Neural cell (in vitro differentiated cells): Measurements from ENCODE around the gene SYT6. TPM values are rescaled to one million over a fixed set of nuclear protein-coding genes. Genes with fewer than 3 reads are reported as not detected.

Experiments used
- H2AFZ ChIP-seq: fragments of 200-600, 300-800 bp; sonication (generic), shearing (Covaris generic); 2 replicates; pipeline ENCODE4 v1.6.0; 2014; ENCODE audit warnings: low read depth, mild to moderate bottlenecking, antibody characterized with exemption, low read length, moderate library complexity
- H3F3A ChIP-seq: fragments of 200-600 bp; shearing (Covaris generic); 2 replicates; pipeline ENCODE4 v1.6.1; 2016; ENCODE audit warnings: mild to moderate bottlenecking, moderate library complexity, mixed read lengths, antibody characterized with exemption, low read length; ENCODE audit not compliant: insufficient read depth, poor library complexity, severe bottlenecking
- H3K27ac ChIP-seq: fragments of 200-600, 300-800 bp; sonication (generic), shearing (Covaris generic); 2 replicates; pipeline ENCODE4 v1.5.1; 2014; ENCODE audit warnings: mild to moderate bottlenecking, low read length, moderate library complexity
- H3K27me3 ChIP-seq: fragments of 300-800, 200-600 bp; sonication (generic), shearing (Covaris generic); 2 replicates; pipeline ENCODE4 v1.6.0; 2014; ENCODE audit warnings: mild to moderate bottlenecking, low read depth, low read length, moderate library complexity; ENCODE audit not compliant: insufficient read depth
- H3K36me3 ChIP-seq: fragments of 300-800, 200-600 bp; sonication (generic), shearing (Covaris generic); 2 replicates; pipeline ENCODE4 v1.5.1; 2014; ENCODE audit warnings: mild to moderate bottlenecking, antibody characterized with exemption, low read length, moderate library complexity; ENCODE audit not compliant: insufficient read depth
- H3K4me2 ChIP-seq: fragments of 300-800, 200-600 bp; sonication (generic), shearing (Covaris generic); 2 replicates; pipeline ENCODE4 v1.6.0; 2014; ENCODE audit warnings: mild to moderate bottlenecking, low read length
- H3K4me3 ChIP-seq: fragments of 300-800, 200-600 bp; sonication (generic), shearing (Covaris generic); 2 replicates; pipeline ENCODE4 v1.5.1; 2014; ENCODE audit warnings: mild to moderate bottlenecking, low read length, moderate library complexity
- H3K79me2 ChIP-seq: fragments of 200-600 bp; shearing (Covaris generic); replicated peaks from 2 replicates; pipeline ENCODE4 v1.6.0; 2014; ENCODE audit warnings: mild to moderate bottlenecking, low read length, moderate library complexity; ENCODE audit not compliant: insufficient read depth
- H3K9ac ChIP-seq: fragments of 300-800, 200-600 bp; sonication (generic), shearing (Covaris generic); 2 replicates; pipeline ENCODE4 v1.6.1; 2016; ENCODE audit warnings: mild to moderate bottlenecking, low read length, mixed read lengths
- H3K9me2 ChIP-seq: fragments of 200-600 bp; shearing (Covaris generic); 2 replicates; pipeline ENCODE4 v1.6.1; 2016; ENCODE audit warnings: mild to moderate bottlenecking, low read length, mixed read lengths; ENCODE audit not compliant: insufficient read depth
- H3K9me3 ChIP-seq: fragments of 200-600, 300-800 bp; sonication (generic), shearing (Covaris generic); 2 replicates; pipeline ENCODE4 v1.6.1; 2016; ENCODE audit warnings: mild to moderate bottlenecking, mixed run types, low read length, moderate library complexity, mixed read lengths
- H4K20me1 ChIP-seq: fragments of 200-600 bp; shearing (Covaris generic); 2 replicates; pipeline ENCODE4 v1.6.1; 2016; ENCODE audit warnings: mild to moderate bottlenecking, mixed run types; ENCODE audit not compliant: insufficient read depth
- EP300 ChIP-seq: fragments of 450-650 bp; conservative IDR thresholded peaks from 2 replicates; pipeline ENCODE4 v1.6.1; 2014; ENCODE audit warnings: antibody characterized with exemption, mild to moderate bottlenecking, moderate library complexity; ENCODE audit not compliant: poor library complexity, severe bottlenecking
- EZH2 ChIP-seq: fragments of 200-600, 300-800 bp; shearing (Covaris generic), sonication (generic); IDR thresholded peaks from 2 replicates; pipeline ENCODE4 v1.6.1; 2014; ENCODE audit warnings: antibody characterized with exemption, low read length, borderline replicate concordance, mild to moderate bottlenecking; ENCODE audit not compliant: insufficient read depth, poor library complexity, severe bottlenecking
- MXI1 ChIP-seq: fragments of 450-650 bp; conservative IDR thresholded peaks from 2 replicates; pipeline ENCODE4 v1.6.1; 2014; ENCODE audit warnings: antibody characterized with exemption, mild to moderate bottlenecking; ENCODE audit not compliant: poor library complexity, severe bottlenecking
- POLR2AphosphoS5 ChIP-seq: IDR thresholded peaks from 2 replicates; pipeline ENCODE4 v1.6.1; 2012
- RAD21 ChIP-seq: fragments of 450-650 bp; conservative IDR thresholded peaks from 2 replicates; pipeline ENCODE4 v1.6.1; 2014; ENCODE audit warnings: antibody characterized with exemption, mild to moderate bottlenecking, moderate library complexity
- SMC3 ChIP-seq: fragments of 450-650 bp; conservative IDR thresholded peaks from 2 replicates; pipeline ENCODE4 v1.6.1; 2014; ENCODE audit warnings: antibody characterized with exemption, mild to moderate bottlenecking, moderate library complexity; ENCODE audit not compliant: poor library complexity
- TAF1 ChIP-seq: IDR thresholded peaks from 2 replicates; pipeline ENCODE4 v1.6.1; 2012; ENCODE audit warnings: low read depth
- polyA plus RNA-seq: library from polyadenylated mRNA; depleted of rRNA; stranded (reverse); fragments of >200 nt; gene quantifications from 2 replicates; pipeline ENCODE4 v1.2.3, GENCODE V29; 2014
- TF ChIP-seq, protein P1 (sequence below): fragments of 450-650 bp; IDR thresholded peaks from 2 replicates; pipeline ENCODE4 v1.5.1; 2014; ENCODE audit warnings: antibody characterized with exemption, mild to moderate bottlenecking, moderate library complexity; ENCODE audit not compliant: poor library complexity, severe bottlenecking
- TF ChIP-seq, protein P2 (sequence below): IDR thresholded peaks from 2 replicates; pipeline ENCODE4 v1.6.1; 2012; ENCODE audit warnings: borderline replicate concordance

Gene SYT6
- polyA plus RNA-seq, 1 donor from 2014 or later: 8.1 TPM

DNA sequence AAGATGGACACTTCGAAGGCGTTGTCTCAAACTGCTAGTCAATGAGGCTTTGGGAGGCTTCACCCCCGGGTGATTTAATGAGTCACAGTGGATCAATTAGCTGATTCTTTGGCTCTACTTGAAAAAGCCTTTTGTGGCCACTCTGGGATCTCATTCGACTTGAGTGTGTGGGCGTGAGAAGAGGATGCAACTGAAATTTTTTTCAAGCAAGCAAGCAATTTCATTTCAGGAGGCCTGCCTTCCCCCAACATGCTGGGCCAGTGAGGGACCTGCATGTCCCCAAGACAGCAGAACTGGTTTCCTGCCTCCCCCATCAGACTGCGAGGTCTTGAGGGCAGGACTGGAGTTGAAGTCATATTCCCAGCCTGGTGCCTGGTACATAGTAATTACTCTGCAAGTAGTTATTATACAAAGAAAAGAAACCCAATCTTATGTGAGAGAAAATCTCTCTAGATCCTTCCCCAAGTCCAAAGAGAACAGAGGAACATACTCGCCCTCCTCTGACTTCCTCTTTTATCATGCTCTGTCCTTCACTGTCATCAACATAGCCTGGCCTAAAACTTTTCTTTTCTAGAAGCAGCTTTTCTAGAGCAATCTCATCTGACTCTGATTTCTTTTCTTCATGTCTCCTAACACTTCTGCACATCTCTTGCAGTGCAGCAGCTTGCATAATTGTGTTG, 22.7 kb downstream of the SYT6 start:
- H2AFZ ChIP-seq: no peak overlapping the region
- H4K20me1 ChIP-seq: no peaks in the 10 kb centered on the region
- H3K27me3 ChIP-seq: no peaks in the 10 kb centered on the region
- H3K36me3 ChIP-seq: no peaks in the 10 kb centered on the region
- H3F3A ChIP-seq: no peaks in the 10 kb centered on the region
- no peak overlapping the region for H3K27ac ChIP-seq
- TF ChIP-seq MXI1: no peak
- H3K4me2 ChIP-seq: no peak overlapping the region
- no peaks in the 10 kb centered on the region for H3K9me2 ChIP-seq
- no peak overlapping the region for H3K9ac ChIP-seq
- no peaks in the 10 kb centered on the region for H3K9me3 ChIP-seq
- no peak overlapping the region for H3K4me3 ChIP-seq
- H3K79me2 ChIP-seq: no peaks in the 10 kb centered on the region

DNA sequence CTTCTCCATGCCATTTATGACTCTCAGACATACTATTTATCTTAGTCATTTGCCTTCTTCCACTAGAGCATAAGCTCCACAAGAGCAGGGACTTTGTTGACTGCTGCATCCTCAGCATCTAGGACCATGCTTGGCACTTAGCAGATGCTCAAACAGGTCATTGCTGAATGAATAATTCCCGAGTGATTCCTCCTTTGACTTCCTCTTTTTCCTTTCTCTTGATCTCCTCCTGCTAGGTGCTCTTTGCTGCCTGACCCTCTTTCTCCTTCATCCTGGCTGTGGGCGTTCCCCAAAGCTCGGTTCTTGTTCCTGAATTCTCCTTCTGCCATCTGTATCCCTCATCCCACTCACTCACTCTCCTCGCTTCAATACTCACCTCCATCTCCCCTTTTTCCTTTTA, 23.5 kb downstream of the SYT6 start:
- no peaks in the 10 kb centered on the region for H3K36me3 ChIP-seq
- no peak overlapping the region for H3K9ac ChIP-seq
- H3K79me2 ChIP-seq: no peaks in the 10 kb centered on the region
- no peaks in the 10 kb centered on the region for H3K27me3 ChIP-seq
- H3K9me3 ChIP-seq: no peaks in the 10 kb centered on the region
- no peak overlapping the region for H3K4me3 ChIP-seq
- no peaks in the 10 kb centered on the region for H4K20me1 ChIP-seq
- H2AFZ ChIP-seq: no peak overlapping the region
- TF ChIP-seq, protein P1, sequence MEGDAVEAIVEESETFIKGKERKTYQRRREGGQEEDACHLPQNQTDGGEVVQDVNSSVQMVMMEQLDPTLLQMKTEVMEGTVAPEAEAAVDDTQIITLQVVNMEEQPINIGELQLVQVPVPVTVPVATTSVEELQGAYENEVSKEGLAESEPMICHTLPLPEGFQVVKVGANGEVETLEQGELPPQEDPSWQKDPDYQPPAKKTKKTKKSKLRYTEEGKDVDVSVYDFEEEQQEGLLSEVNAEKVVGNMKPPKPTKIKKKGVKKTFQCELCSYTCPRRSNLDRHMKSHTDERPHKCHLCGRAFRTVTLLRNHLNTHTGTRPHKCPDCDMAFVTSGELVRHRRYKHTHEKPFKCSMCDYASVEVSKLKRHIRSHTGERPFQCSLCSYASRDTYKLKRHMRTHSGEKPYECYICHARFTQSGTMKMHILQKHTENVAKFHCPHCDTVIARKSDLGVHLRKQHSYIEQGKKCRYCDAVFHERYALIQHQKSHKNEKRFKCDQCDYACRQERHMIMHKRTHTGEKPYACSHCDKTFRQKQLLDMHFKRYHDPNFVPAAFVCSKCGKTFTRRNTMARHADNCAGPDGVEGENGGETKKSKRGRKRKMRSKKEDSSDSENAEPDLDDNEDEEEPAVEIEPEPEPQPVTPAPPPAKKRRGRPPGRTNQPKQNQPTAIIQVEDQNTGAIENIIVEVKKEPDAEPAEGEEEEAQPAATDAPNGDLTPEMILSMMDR: no peak
- no peak for TF ChIP-seq EZH2
- TF ChIP-seq RAD21: no peak
- no peak for TF ChIP-seq MXI1
- no peak for TF ChIP-seq SMC3
- no peak for TF ChIP-seq EP300
- no peak for TF ChIP-seq POLR2AphosphoS5
- TF ChIP-seq, protein P2, sequence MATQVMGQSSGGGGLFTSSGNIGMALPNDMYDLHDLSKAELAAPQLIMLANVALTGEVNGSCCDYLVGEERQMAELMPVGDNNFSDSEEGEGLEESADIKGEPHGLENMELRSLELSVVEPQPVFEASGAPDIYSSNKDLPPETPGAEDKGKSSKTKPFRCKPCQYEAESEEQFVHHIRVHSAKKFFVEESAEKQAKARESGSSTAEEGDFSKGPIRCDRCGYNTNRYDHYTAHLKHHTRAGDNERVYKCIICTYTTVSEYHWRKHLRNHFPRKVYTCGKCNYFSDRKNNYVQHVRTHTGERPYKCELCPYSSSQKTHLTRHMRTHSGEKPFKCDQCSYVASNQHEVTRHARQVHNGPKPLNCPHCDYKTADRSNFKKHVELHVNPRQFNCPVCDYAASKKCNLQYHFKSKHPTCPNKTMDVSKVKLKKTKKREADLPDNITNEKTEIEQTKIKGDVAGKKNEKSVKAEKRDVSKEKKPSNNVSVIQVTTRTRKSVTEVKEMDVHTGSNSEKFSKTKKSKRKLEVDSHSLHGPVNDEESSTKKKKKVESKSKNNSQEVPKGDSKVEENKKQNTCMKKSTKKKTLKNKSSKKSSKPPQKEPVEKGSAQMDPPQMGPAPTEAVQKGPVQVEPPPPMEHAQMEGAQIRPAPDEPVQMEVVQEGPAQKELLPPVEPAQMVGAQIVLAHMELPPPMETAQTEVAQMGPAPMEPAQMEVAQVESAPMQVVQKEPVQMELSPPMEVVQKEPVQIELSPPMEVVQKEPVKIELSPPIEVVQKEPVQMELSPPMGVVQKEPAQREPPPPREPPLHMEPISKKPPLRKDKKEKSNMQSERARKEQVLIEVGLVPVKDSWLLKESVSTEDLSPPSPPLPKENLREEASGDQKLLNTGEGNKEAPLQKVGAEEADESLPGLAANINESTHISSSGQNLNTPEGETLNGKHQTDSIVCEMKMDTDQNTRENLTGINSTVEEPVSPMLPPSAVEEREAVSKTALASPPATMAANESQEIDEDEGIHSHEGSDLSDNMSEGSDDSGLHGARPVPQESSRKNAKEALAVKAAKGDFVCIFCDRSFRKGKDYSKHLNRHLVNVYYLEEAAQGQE: no peak
- no peak for TF ChIP-seq TAF1
- H3K4me2 ChIP-seq: no peak overlapping the region
- no peak overlapping the region for H3K27ac ChIP-seq
- H3K9me2 ChIP-seq: no peaks in the 10 kb centered on the region
- no peaks in the 10 kb centered on the region for H3F3A ChIP-seq
